Uterus (tissue), 4 donors: ENCODE measurements around the gene CARD9. TPM values are rescaled to one million over a fixed set of nuclear protein-coding genes. Genes with fewer than 3 reads are reported as not detected.
A peak's percentile ranks its signal among the peaks of the same experiment; 100 is the strongest.

Source experiments
- DNase-seq, 2 donors: peaks; one replicate each; pipeline ENCODE4 v3.0.0-alpha.2; 2019 to 2020
- H3K27ac ChIP-seq, 2 donors: fragments of 200-600 bp; sonication (generic); 1 replicate in 1 of 2; 2 replicates in 1 of 2; pipeline ENCODE4 v1.5.1; 2016 to 2018
- H3K27me3 ChIP-seq, 2 donors: fragments of 200-600 bp; sonication (generic); one replicate each; pipeline ENCODE4 v1.5.1; 2018 to 2019; ENCODE audit warnings: control low read depth in 1 of 2
- H3K36me3 ChIP-seq, 2 donors: fragments of 200-600 bp; sonication (generic); one replicate each; pipeline ENCODE4 v1.5.1; 2019; ENCODE audit warnings: control low read depth in 1 of 2
- H3K4me1 ChIP-seq, 2 donors: fragments of 200-600 bp; sonication (generic); one replicate each; pipeline ENCODE4 v1.5.1; 2018 to 2019; ENCODE audit warnings: control low read depth in 1 of 2
- H3K4me3 ChIP-seq, 2 donors: fragments of 200-600 bp; sonication (generic); 1 replicate in 1 of 2; 2 replicates in 1 of 2; pipeline ENCODE4 v1.5.1; 2018 to 2019; ENCODE audit warnings: mild to moderate bottlenecking in 1 of 2
- H3K9me3 ChIP-seq, 2 donors: fragments of 200-600 bp; sonication (generic); one replicate each; pipeline ENCODE4 v1.5.1; 2019; ENCODE audit warnings: control low read depth in 1 of 2
- POLR2A ChIP-seq, 2 donors: fragments of 450-650 bp; IDR thresholded peaks; one replicate each; pipeline ENCODE4 v1.6.1; 2016; ENCODE audit warnings: antibody characterized with exemption in 2 of 2, mild to moderate bottlenecking in 1 of 2, moderate library complexity in 1 of 2
- intact Hi-C: fragments of 100-400 bp; cut with DNase I; formaldehyde crosslinking; loops from one replicate; pipeline ENCODE4 v1.15.1; 2023; ENCODE audit warnings: low total_unique reads
- total RNA-seq, 4 donors: library from RNA; depleted of rRNA in 3 of 4; stranded (reverse); fragments of >200 nt in 3 of 4; gene quantifications; one replicate each; pipeline versions ENCODE4 v1.1.0 to v1.2.4, GENCODE V29; 2014 to 2023
- TF ChIP-seq, protein P1 (sequence below), 4 experiments: fragments of 200-600 bp in 2 of 4; fragments of 450-650 bp in 2 of 4; sonication (generic) in 2 of 4; IDR thresholded peaks; one replicate each; pipeline ENCODE4 v1.5.1; 2016 to 2019; ENCODE audit warnings: antibody characterized with exemption in 4 of 4, mild to moderate bottlenecking in 2 of 4, moderate library complexity in 1 of 4
- donor health status: DM: yes; HTN: yes; CAD: no.

CARD9 gene
- total RNA-seq, 4 donors from 2014 or later: under 0.01 to 10.6 (median 2.5) TPM

- no peak for DNase-seq
- Histone ChIP-seq H3K27ac (no peak overlapping the region), H3K36me3 (no peaks in the 10 kb centered on the region), H3K4me3 (no peak overlapping the region), H3K27me3 (no peaks in the 10 kb centered on the region), H3K4me1 (no peaks in the 10 kb centered on the region), H3K9me3 (no peaks in the 10 kb centered on the region)
- intact Hi-C loops: no loop called here
- TF ChIP-seq, protein P1, sequence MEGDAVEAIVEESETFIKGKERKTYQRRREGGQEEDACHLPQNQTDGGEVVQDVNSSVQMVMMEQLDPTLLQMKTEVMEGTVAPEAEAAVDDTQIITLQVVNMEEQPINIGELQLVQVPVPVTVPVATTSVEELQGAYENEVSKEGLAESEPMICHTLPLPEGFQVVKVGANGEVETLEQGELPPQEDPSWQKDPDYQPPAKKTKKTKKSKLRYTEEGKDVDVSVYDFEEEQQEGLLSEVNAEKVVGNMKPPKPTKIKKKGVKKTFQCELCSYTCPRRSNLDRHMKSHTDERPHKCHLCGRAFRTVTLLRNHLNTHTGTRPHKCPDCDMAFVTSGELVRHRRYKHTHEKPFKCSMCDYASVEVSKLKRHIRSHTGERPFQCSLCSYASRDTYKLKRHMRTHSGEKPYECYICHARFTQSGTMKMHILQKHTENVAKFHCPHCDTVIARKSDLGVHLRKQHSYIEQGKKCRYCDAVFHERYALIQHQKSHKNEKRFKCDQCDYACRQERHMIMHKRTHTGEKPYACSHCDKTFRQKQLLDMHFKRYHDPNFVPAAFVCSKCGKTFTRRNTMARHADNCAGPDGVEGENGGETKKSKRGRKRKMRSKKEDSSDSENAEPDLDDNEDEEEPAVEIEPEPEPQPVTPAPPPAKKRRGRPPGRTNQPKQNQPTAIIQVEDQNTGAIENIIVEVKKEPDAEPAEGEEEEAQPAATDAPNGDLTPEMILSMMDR (IDR thresholded peaks at IDR 0.05): no peak
These were observed 43.4 kb upstream of the CARD9 start for GRCh38 chr9:136416914-136417313.

DNA sequence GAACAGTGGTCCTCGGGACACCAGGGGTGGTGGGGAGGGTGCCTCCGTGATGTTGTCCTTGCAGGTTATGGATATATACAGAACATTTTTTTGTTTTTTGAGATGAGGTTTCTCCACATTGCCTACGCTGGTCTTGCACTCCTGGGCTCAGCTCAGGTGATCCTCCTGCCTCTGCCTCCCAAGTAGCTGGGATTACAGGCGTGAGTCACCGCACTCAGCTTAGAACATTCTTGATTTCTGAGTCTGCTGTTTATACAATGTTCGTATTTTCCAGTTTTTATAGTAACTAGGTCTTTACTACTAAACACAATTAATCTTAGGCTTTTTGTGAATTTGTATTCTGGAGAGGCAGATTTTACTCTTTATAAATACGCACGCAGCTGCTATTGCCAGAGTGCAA is 43.0 kb upstream of the CARD9 start:
- DNase-seq: no peak
- Histone ChIP-seq H3K4me1 (no peaks in the 10 kb centered on the region), H3K9me3 (no peaks in the 10 kb centered on the region), H3K4me3 (no peak overlapping the region), H3K27ac (no peak overlapping the region), H3K27me3 (no peaks in the 10 kb centered on the region), H3K36me3 (no peaks in the 10 kb centered on the region)
- no peak for TF ChIP-seq POLR2A (IDR thresholded peaks at IDR 0.05)
- TF ChIP-seq, protein P1 (IDR thresholded peaks at IDR 0.05): no peak
- intact Hi-C loops: no loop called here

- Histone ChIP-seq H3K4me3 (no peak overlapping the region), H3K9me3 (no peaks in the 10 kb centered on the region), H3K4me1 (peaks cover 0 to 8% of the 10 kb centered on the region in 2 donors), H3K27me3 (no peaks in the 10 kb centered on the region), H3K36me3 (no peaks in the 10 kb centered on the region), H3K27ac (no peak overlapping the region)
- TF ChIP-seq, protein P1 (IDR thresholded peaks at IDR 0.05): no peak
- no peak for TF ChIP-seq POLR2A (IDR thresholded peaks at IDR 0.05)
- DNase-seq: no peak
- intact Hi-C loops: no loop called here
These were observed 39.5 kb upstream of the CARD9 start for GRCh38 chr9:136412962-136413361.

GRCh38 chr9:136411378-136411777 is 37.9 kb upstream of the CARD9 start:
- Histone ChIP-seq H3K4me1 (peaks cover 0 to 8% of the 10 kb centered on the region in 2 donors), H3K36me3 (no peaks in the 10 kb centered on the region), H3K9me3 (no peaks in the 10 kb centered on the region), H3K27ac (no peak overlapping the region), H3K4me3 (peak overlapping the region; percentile 70 to 94), H3K27me3 (no peaks in the 10 kb centered on the region)
- TF ChIP-seq, protein P1 (IDR thresholded peaks at IDR 0.05): no peak
- no peak for TF ChIP-seq POLR2A (IDR thresholded peaks at IDR 0.05)
- DNase-seq: no peak
- intact Hi-C loops: no loop called here

GRCh38 chr9:136410500-136411287 is 37.2 kb upstream of the CARD9 start, which contains the start of the genes ENTR1 and PMPCA:
TSS of gene ENTR1 (minus strand) at chr9:136410614. CDS start at chr9:136410397, 217 bp downstream.
TSS of gene PMPCA (plus strand) at chr9:136410658. CDS start at chr9:136410669, 11 bp downstream.
- Histone ChIP-seq H3K4me3 (peak within 1 kb of the TSS; percentile 70 to 94), H3K36me3 (no peaks in the 10 kb centered on the region), H3K27ac (peak within 1 kb of the TSS; percentile 78 to 80), H3K4me1 (peaks cover 0 to 8% of the 10 kb centered on the region in 2 donors), H3K9me3 (no peaks in the 10 kb centered on the region), H3K27me3 (no peaks in the 10 kb centered on the region)
- DNase-seq: peak; percentile 91 to 93
- TF ChIP-seq, protein P1 (IDR thresholded peaks at IDR 0.05): peak in 1 of 4 experiments; percentile 41
- TF ChIP-seq POLR2A (IDR thresholded peaks at IDR 0.05): peak; percentile 72 to 92
- intact Hi-C loops: no loop called here
